GM12878 (cell line): ENCODE data around the gene TIMM29. TPM values are rescaled to one million over a fixed set of nuclear protein-coding genes. Genes with fewer than 3 reads are reported as not detected.

Source experiments
- CBFB ChIP-seq: IDR thresholded peaks from 2 replicates; pipeline ENCODE4 v1.6.1; 2016; ENCODE audit warnings: antibody characterized with exemption, low read depth
- CHD1 ChIP-seq: IDR thresholded peaks from 2 replicates; pipeline ENCODE4 v1.6.1; 2012; ENCODE audit warnings: low read depth, low read length, improper control_type of control experiment
- CTCF ChIP-seq, 3 experiments: IDR thresholded peaks in 2 of 3; conservative IDR thresholded peaks in 1 of 3; 2 replicates each; pipeline ENCODE4 v1.5.1; 2011; ENCODE audit warnings: low read depth in 3 of 3, low read length in 3 of 3, mild to moderate bottlenecking in 3 of 3, control low read depth in 2 of 3, moderate library complexity in 2 of 3, inconsistent platforms in 1 of 3, mixed read lengths in 1 of 3; ENCODE audit not compliant: control insufficient read depth in 2 of 3, insufficient read depth in 1 of 3; ENCODE audit errors: extremely low read depth in 1 of 3
- FOS ChIP-seq: IDR thresholded peaks from 3 replicates; pipeline ENCODE4 v1.6.1; 2011; ENCODE audit warnings: borderline replicate concordance; ENCODE audit not compliant: insufficient read length; ENCODE audit errors: extremely low read depth
- GABPA ChIP-seq: IDR thresholded peaks from 2 replicates; pipeline ENCODE4 v1.6.1; 2014; ENCODE audit warnings: antibody characterized with exemption, low read depth, mild to moderate bottlenecking, inconsistent platforms
- IKZF1 ChIP-seq: fragments of 450-650 bp; conservative IDR thresholded peaks from 2 replicates; pipeline ENCODE4 v1.6.1; 2017; ENCODE audit warnings: antibody characterized with exemption, mild to moderate bottlenecking
- MEF2A ChIP-seq: IDR thresholded peaks from 2 replicates; pipeline ENCODE4 v1.6.1; 2011; ENCODE audit warnings: low read depth, mild to moderate bottlenecking, low read length, moderate library complexity; ENCODE audit not compliant: insufficient read depth
- MYC ChIP-seq: IDR thresholded peaks from 2 replicates; pipeline ENCODE4 v1.6.1; 2011; ENCODE audit warnings: mild to moderate bottlenecking, low read length, moderate library complexity, inconsistent platforms; ENCODE audit not compliant: insufficient read depth, insufficient replicate concordance, insufficient read length, severe bottlenecking
- NFYB ChIP-seq: IDR thresholded peaks from 2 replicates; pipeline ENCODE4 v1.6.1; 2011; ENCODE audit warnings: low read depth, mild to moderate bottlenecking, low read length, improper control_type of control experiment, moderate library complexity; ENCODE audit not compliant: insufficient read depth
- RBBP5 ChIP-seq: fragments of 200-600 bp; sonication (generic); conservative IDR thresholded peaks from 2 replicates; pipeline ENCODE4 v1.6.1; 2016
- RELA ChIP-seq: fragments of 450-650 bp; IDR thresholded peaks from 2 replicates; pipeline ENCODE4 v1.8.0; 2014; ENCODE audit warnings: borderline replicate concordance; ENCODE audit not compliant: partially characterized antibody
- REST ChIP-seq: IDR thresholded peaks from 2 replicates; pipeline ENCODE4 v1.6.1; 2012; ENCODE audit warnings: mild to moderate bottlenecking, low read depth, low read length
- SMAD1 ChIP-seq: fragments of 450-650 bp; IDR thresholded peaks from 2 replicates; pipeline ENCODE4 v1.6.1; 2018; ENCODE audit warnings: mild to moderate bottlenecking, low read depth; ENCODE audit not compliant: partially characterized antibody
- SMARCA5 ChIP-seq: fragments of 450-650 bp; IDR thresholded peaks from 2 replicates; pipeline ENCODE4 v1.6.1; 2017; ENCODE audit warnings: mild to moderate bottlenecking
- SMC3 ChIP-seq: IDR thresholded peaks from 2 replicates; pipeline ENCODE4 v1.6.1; 2011; ENCODE audit warnings: low read length, improper control_type of control experiment, borderline replicate concordance
- SPI1 ChIP-seq: IDR thresholded peaks from 2 replicates; pipeline ENCODE4 v1.6.1; 2011; ENCODE audit warnings: low read depth, mild to moderate bottlenecking, low read length, moderate library complexity, borderline replicate concordance; ENCODE audit not compliant: insufficient read depth
- TBL1XR1 ChIP-seq: IDR thresholded peaks from 2 replicates; pipeline ENCODE4 v1.6.1; 2012; ENCODE audit warnings: low read depth, low read length, improper control_type of control experiment
- TCF12 ChIP-seq: IDR thresholded peaks from 2 replicates; pipeline ENCODE4 v1.6.1; 2011; ENCODE audit warnings: low read depth, mild to moderate bottlenecking, low read length
- YBX1 ChIP-seq: fragments of 450-650 bp; IDR thresholded peaks from 2 replicates; pipeline ENCODE4 v1.6.1; 2016; ENCODE audit warnings: antibody characterized with exemption
- ZNF207 ChIP-seq: fragments of 450-650 bp; IDR thresholded peaks from 2 replicates; pipeline ENCODE4 v1.6.1; 2014; ENCODE audit warnings: antibody characterized with exemption, mild to moderate bottlenecking, borderline replicate concordance
- polyA plus RNA-seq, 11 experiments: library from polyadenylated mRNA; depleted of rRNA in 4 of 11; unstranded in 6 of 11; stranded (reverse) in 5 of 11; fragments of >200 nt; fragmentation: Nextera tagmentation in 4 of 11; fragmentation: Illumina TruSeq in 1 of 11; extraction: Ambion mirVana in 4 of 11; extraction: Trizol in 1 of 11; gene quantifications; 1 replicate in 1 of 11; 2 replicates in 10 of 11; pipeline versions ENCODE4 v1.2.1 to v1.2.3, GENCODE V29; 2011 to 2016; ENCODE audit warnings: inconsistent platforms in 2 of 11, missing spikeins in 2 of 11, low read depth in 1 of 11
- total RNA-seq, 4 experiments: library from RNA; depleted of rRNA in 3 of 4; stranded (reverse); fragments of >200 nt in 3 of 4; fragmentation: Illumina TruSeq in 1 of 4; extraction: Trizol in 1 of 4; gene quantifications; 2 replicates each; pipeline versions ENCODE4 v1.2.1 to v1.2.3, GENCODE V29; 2013 to 2021
- TF ChIP-seq, protein P1 (sequence below): IDR thresholded peaks from 2 replicates; pipeline ENCODE4 v1.6.1; 2011; ENCODE audit warnings: low read depth, mild to moderate bottlenecking, low read length, moderate library complexity, borderline replicate concordance; ENCODE audit errors: extremely low read depth
- TF ChIP-seq, protein P2 (sequence below): fragments of 450-650 bp; IDR thresholded peaks from 2 replicates; pipeline ENCODE4 v1.6.1; 2017; ENCODE audit warnings: mild to moderate bottlenecking, low read depth, inconsistent platforms; ENCODE audit not compliant: poor library complexity, severe bottlenecking

TIMM29 gene
- total and polyA plus RNA-seq, 10 of the 15 experiments (the other 5 are each of a cell fraction or from before 2014, with no cell fraction given), result 2.4 to 27.9 (median 13.5) TPM

DNA sequence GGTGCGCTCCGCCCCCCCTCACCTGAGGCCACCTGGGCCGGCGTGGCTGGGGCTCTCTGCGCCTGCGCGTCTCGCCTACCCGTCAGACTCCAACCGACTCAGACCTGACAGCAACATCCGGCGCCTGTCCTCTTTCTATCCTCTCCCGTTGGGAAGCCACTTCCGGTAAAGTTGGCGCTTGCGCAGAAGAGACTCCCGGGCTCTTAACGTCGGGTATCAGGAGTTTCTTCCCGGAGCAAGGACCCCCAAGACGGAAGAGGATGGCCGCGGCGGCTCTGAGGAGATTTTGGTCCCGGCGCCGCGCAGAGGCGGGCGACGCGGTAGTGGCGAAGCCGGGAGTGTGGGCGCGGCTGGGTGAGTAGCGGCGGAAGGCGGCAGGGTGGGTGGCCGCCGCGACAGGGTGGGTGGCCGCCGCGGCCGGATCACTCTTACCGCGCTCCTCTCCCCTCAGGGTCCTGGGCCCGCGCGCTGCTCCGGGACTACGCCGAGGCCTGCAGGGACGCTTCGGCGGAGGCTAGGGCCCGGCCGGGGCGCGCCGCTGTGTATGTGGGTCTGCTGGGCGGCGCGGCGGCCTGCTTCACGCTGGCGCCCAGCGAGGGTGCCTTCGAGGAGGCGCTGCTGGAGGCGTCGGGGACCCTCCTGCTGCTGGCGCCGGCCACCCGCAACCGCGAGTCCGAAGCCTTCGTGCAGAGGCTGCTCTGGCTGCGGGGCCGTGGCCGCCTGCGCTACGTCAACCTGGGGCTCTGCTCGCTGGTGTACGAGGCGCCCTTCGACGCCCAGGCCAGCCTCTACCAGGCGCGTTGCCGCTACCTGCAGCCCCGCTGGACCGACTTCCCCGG, at the start of gene TIMM29, which contains the start of gene YIPF2 (continued):
- TF ChIP-seq, protein P1, sequence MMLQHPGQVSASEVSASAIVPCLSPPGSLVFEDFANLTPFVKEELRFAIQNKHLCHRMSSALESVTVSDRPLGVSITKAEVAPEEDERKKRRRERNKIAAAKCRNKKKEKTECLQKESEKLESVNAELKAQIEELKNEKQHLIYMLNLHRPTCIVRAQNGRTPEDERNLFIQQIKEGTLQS, result no peak
- no peak for TF ChIP-seq SMAD1
- TF ChIP-seq CHD1, result no peak
- no peak for TF ChIP-seq RBBP5
- peak; percentile 81 for TF ChIP-seq RELA
- peak; percentile 90; the same call in 1 of the 2 replicates for TF ChIP-seq CBFB
- no peak for TF ChIP-seq FOS
- TF ChIP-seq SPI1, result no peak
- TF ChIP-seq IKZF1, result peak; percentile 95
- no peak for TF ChIP-seq CTCF (IDR thresholded peaks at IDR 0.05 in 2 of 3, conservative IDR thresholded peaks at IDR 0.05 in 1 of 3; ENCODE audit: control insufficient read depth in 2 of 3, extremely low read depth in 1 of 3, insufficient read depth in 1 of 3, low read depth in 3 of 3, low read length in 3 of 3)
- TF ChIP-seq ZNF207, result peak; percentile 87; the same call in 1 of the 2 replicates
- TF ChIP-seq, protein P2, sequence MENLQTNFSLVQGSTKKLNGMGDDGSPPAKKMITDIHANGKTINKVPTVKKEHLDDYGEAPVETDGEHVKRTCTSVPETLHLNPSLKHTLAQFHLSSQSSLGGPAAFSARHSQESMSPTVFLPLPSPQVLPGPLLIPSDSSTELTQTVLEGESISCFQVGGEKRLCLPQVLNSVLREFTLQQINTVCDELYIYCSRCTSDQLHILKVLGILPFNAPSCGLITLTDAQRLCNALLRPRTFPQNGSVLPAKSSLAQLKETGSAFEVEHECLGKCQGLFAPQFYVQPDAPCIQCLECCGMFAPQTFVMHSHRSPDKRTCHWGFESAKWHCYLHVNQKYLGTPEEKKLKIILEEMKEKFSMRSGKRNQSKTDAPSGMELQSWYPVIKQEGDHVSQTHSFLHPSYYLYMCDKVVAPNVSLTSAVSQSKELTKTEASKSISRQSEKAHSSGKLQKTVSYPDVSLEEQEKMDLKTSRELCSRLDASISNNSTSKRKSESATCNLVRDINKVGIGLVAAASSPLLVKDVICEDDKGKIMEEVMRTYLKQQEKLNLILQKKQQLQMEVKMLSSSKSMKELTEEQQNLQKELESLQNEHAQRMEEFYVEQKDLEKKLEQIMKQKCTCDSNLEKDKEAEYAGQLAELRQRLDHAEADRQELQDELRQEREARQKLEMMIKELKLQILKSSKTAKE, result no peak
- peak; percentile 65; the same call in 1 of the 2 replicates for TF ChIP-seq TBL1XR1
- TF ChIP-seq SMARCA5, result no peak
- peak; percentile 6; the same call in 1 of the 2 replicates for TF ChIP-seq SMC3
- TF ChIP-seq MEF2A, result peak; percentile 73
- no peak for TF ChIP-seq YBX1
- TF ChIP-seq NFYB, result no peak
- TF ChIP-seq GABPA, result peak; percentile 99
- no peak for TF ChIP-seq MYC
- TF ChIP-seq REST, result no peak
- 0 out of 2 replicates have a peak, but pooled peaks have one; percentile 31 for TF ChIP-seq TCF12
